ENCODE measurements around the gene NPIPB2.

The NPIPB2 gene

DNA sequence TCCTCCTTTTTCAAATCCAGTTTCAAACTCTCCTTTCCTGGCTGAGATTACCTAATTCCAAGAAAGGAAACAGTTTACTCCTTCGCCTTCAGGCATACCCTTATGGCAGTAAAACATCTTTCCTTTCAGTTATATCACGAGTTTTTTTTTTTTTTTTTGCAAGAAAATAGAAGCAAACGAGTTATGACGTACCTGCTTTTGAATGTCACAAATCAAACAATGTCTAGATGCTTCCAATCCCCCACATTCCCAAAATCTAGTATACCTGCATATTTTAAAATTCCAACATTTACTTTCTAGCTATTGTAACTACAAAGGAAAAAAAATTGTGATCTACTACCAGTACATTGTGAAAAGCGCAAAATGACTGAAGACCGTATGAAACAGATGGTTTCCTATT lies 55.0 kb downstream of the NPIPB2 start:
- Histone ChIP-seq H3F3A (ENCODE audit: insufficient read depth, low read length) (0 out of 2 replicates have a peak, but pooled peaks cover 7% of the 10 kb centered on the region), H3K36me3 (replicated peaks; ENCODE audit: insufficient read depth, low read length) (peaks cover 17% of the 10 kb centered on the region; the same call in 1 of the 2 replicates), H3K4me1 (ENCODE audit: low read length) (no peaks in the 10 kb centered on the region), H3K9ac (ENCODE audit: low read length) (no peak overlapping the region), H3K79me2 (ENCODE audit: low read length) (peaks cover 39% of the 10 kb centered on the region), H3K27ac (ENCODE audit: low read length) (no peak overlapping the region), H2AFZ (ENCODE audit: low read length) (no peak overlapping the region), H3K4me2 (ENCODE audit: low read depth, low read length) (no peak overlapping the region), H3K9me3 (replicated peaks; ENCODE audit: insufficient read depth, low read length) (no peaks in the 10 kb centered on the region), H3K4me3 (ENCODE audit: low read length) (no peak overlapping the region), H4K20me1 (ENCODE audit: insufficient read depth, low read length) (peaks cover 2% of the 10 kb centered on the region; the same call in 1 of the 2 replicates), H3K27me3 (replicated peaks; ENCODE audit: insufficient read depth, low read length) (no peaks in the 10 kb centered on the region), H3K9me2 (replicated peaks; ENCODE audit: insufficient read depth, low read length) (no peaks in the 10 kb centered on the region)
- DNase-seq = no peak
- TF ChIP-seq EZH2phosphoT487 (IDR thresholded peaks at IDR 0.05; ENCODE audit: low read length) (no peak), EZH2 (optimal IDR thresholded peaks at IDR 0.05; ENCODE audit: low read depth, low read length) (no peak)
- TF ChIP-seq, protein P1, sequence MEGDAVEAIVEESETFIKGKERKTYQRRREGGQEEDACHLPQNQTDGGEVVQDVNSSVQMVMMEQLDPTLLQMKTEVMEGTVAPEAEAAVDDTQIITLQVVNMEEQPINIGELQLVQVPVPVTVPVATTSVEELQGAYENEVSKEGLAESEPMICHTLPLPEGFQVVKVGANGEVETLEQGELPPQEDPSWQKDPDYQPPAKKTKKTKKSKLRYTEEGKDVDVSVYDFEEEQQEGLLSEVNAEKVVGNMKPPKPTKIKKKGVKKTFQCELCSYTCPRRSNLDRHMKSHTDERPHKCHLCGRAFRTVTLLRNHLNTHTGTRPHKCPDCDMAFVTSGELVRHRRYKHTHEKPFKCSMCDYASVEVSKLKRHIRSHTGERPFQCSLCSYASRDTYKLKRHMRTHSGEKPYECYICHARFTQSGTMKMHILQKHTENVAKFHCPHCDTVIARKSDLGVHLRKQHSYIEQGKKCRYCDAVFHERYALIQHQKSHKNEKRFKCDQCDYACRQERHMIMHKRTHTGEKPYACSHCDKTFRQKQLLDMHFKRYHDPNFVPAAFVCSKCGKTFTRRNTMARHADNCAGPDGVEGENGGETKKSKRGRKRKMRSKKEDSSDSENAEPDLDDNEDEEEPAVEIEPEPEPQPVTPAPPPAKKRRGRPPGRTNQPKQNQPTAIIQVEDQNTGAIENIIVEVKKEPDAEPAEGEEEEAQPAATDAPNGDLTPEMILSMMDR (IDR thresholded peaks at IDR 0.05; ENCODE audit: low read length) = no peak

DNA sequence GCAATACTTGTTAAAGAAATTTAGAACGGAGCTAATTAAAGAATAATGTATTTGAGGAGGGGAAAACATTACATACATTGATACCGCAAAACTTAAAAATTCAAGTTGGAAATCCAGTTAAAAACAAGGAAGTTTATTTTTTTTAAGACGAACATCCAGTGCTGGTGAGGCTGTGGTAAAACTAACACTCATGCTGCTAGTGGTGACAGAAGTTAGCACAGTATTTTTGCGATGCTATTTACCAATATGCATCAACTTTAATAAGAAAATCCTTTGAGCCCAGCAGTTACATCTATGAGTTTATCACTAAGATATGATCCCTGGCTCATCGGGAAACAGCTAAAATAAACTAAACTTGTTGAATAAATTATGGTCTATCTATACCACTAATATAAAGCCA lies 57.8 kb downstream of the NPIPB2 start:
- H3F3A ChIP-seq (ENCODE audit: insufficient read depth, low read length) = 0 out of 2 replicates have a peak, but pooled peaks cover 7% of the 10 kb centered on the region

DNA sequence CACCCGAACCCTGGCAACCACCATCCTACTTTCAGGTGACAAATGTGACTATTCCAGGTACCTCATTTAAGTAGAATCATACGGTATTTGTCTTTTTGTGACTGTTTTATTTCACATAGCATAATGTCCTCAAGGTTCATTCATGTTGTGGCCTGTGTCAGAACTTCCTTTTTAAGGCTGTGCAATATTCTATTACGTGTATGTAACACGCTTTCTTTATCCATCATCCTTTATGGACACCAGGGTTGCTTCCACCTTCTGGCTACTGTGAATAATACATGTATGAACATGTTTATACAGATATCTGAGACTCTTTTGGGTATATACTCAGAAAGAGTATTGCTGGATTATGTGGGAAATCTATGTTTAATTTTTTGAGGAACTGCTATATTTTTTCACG lies 61.8 kb downstream of the NPIPB2 start:
- TF ChIP-seq, protein P1 (IDR thresholded peaks at IDR 0.05; ENCODE audit: low read length) = no peak
- TF ChIP-seq EZH2 (optimal IDR thresholded peaks at IDR 0.05; ENCODE audit: low read depth, low read length) = no peak
- no peaks in the 10 kb centered on the region for H3K9me2 ChIP-seq (replicated peaks; ENCODE audit: insufficient read depth, low read length)
- H3K27me3 ChIP-seq (replicated peaks; ENCODE audit: insufficient read depth, low read length) = no peaks in the 10 kb centered on the region
- no peak overlapping the region for H2AFZ ChIP-seq (ENCODE audit: low read length)
- no peak overlapping the region for H3K27ac ChIP-seq (ENCODE audit: low read length)
- no peak overlapping the region for H3K4me2 ChIP-seq (ENCODE audit: low read depth, low read length)
- H3K79me2 ChIP-seq (ENCODE audit: low read length) = peaks cover 40% of the 10 kb centered on the region
- no peak overlapping the region for H3K4me3 ChIP-seq (ENCODE audit: low read length)
- no peak for DNase-seq
- no peak overlapping the region for H3K9ac ChIP-seq (ENCODE audit: low read length)
- H3K4me1 ChIP-seq (ENCODE audit: low read length) = no peaks in the 10 kb centered on the region
- no peaks in the 10 kb centered on the region for H4K20me1 ChIP-seq (ENCODE audit: insufficient read depth, low read length)
- H3K36me3 ChIP-seq (replicated peaks; ENCODE audit: insufficient read depth, low read length) = peaks cover 11% of the 10 kb centered on the region; the same call in 1 of the 2 replicates
- H3F3A ChIP-seq (ENCODE audit: insufficient read depth, low read length) = no peaks in the 10 kb centered on the region
- H3K9me3 ChIP-seq (replicated peaks; ENCODE audit: insufficient read depth, low read length) = no peaks in the 10 kb centered on the region

More for the DNA sequence above, 57.8 kb downstream of the NPIPB2 start:
- Histone ChIP-seq H3K9ac (ENCODE audit: low read length) (no peak overlapping the region), H3K4me1 (ENCODE audit: low read length) (no peaks in the 10 kb centered on the region), H3K27ac (ENCODE audit: low read length) (no peak overlapping the region), H3K4me3 (ENCODE audit: low read length) (no peak overlapping the region), H3K9me3 (replicated peaks; ENCODE audit: insufficient read depth, low read length) (no peaks in the 10 kb centered on the region), H2AFZ (ENCODE audit: low read length) (no peak overlapping the region), H3K27me3 (replicated peaks; ENCODE audit: insufficient read depth, low read length) (no peaks in the 10 kb centered on the region), H3K9me2 (replicated peaks; ENCODE audit: insufficient read depth, low read length) (no peaks in the 10 kb centered on the region), H3K4me2 (ENCODE audit: low read depth, low read length) (no peak overlapping the region), H3K79me2 (ENCODE audit: low read length) (peaks cover 47% of the 10 kb centered on the region), H4K20me1 (ENCODE audit: insufficient read depth, low read length) (peaks cover 2% of the 10 kb centered on the region; the same call in 1 of the 2 replicates), H3K36me3 (replicated peaks; ENCODE audit: insufficient read depth, low read length) (peaks cover 17% of the 10 kb centered on the region; the same call in 1 of the 2 replicates)
- TF ChIP-seq EZH2 (optimal IDR thresholded peaks at IDR 0.05; ENCODE audit: low read depth, low read length) (no peak), EZH2phosphoT487 (IDR thresholded peaks at IDR 0.05; ENCODE audit: low read length) (no peak)
- TF ChIP-seq, protein P1 (IDR thresholded peaks at IDR 0.05; ENCODE audit: low read length) = no peak
- no peak for DNase-seq
